ENCODE data around the gene THADA.
"Not testable (repeated sequence)": the region's sequence is repeated elsewhere in the genome, so short reads cannot be mapped to it uniquely, and the experiment has no call there.

Gene THADA

DNA sequence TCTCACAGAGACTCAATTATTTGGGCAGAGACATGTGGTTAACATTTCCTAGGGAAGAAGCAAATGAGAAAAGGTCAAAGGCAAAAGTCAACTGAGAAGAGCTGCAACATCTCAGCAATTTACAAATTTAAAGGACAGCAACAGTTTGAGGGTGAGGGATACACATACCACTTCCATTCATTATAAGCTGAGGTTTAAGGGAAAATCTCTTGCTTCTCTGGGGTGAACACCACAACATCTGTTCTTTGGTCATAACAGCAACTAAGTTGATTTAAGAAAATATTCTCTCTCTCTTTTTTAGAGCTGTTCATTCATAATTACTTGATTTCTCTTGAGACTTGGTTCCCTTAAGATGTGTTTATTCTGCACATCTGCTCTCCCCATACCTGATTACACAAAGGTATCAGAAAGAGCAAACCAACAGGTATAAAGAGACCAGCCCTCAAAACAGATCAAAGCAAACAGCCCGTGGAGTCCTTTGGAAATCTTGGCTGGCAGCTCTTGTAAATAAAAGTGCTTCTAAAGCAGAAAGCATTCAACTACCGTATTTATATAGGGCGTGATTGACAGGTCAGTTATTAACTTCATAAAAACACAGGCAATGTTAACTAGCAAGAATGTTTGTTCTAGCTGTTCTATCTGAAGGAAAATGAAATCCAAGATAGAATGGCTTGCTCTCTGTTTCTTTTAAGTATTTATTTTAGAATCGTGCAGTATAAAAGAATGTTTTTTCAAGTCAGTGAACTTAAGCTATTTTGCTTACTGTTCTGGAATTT is 132.8 kb downstream of the THADA start:
- DNase-seq, result no peak

DNA sequence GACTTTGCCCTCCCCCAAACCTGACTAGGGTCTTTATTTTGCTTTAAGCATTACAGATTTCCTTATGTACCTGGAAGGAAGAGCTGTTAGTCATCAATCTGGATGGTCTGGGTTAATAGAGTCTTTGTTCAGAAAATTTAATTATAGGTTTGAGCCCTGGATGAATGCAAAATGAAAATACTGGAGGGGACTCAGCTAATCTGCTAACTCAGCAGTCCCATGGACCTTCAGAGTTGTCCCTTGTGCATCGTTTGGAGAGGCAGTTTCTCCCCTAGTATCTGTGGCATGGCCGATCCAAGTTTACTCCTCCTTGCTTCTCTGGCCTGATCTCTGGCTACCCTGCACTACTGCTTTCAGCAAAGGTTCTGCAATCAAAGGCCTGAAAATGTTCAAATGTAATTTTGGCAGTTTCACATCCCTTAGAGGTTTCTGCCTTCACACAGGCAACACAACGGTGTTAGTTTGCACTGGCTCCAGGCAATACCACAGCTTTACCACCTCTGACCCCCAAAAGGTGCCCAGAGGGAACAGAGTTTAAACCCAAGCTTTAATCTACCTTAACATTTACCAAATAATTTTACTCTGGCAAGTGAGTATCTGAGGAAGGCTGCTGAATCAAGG is 134.3 kb downstream of the THADA start:
- DNase-seq, result no peak

DNA sequence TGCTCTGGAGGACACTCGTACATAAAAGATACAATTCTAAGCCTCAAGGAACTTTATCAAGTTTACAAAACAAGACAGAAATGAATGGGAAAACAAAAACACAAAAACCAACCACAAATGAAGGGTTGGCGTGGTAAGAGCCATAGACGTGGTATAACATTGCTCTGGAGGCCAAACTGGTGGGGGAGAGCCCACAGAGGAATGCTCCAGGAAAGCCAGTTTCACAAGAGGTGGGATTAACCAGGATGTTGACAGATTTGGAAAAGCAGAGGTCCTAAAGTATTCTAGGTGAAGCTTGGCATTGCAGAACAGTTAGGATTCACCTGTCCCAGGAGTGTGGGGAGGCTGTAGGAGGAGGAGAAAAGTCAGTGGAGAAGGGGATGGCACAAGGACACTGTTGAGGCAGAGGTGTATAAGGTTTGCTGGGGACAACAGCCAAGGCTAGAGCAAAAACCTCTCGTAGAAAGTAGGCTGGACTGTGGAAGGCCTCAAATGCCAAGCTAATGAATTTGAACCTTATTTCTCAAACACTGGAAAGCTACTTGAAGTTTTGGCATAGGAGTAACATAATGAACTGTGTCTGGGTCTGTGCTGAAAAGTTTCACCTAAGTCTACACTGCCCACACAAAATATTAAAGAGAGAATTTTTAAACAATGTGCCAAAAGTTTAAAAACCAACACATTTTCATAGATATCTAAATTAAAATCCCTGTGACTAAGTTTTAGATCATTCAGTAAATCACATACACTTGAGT is 135.1 kb downstream of the THADA start:
- no peak for DNase-seq

DNA sequence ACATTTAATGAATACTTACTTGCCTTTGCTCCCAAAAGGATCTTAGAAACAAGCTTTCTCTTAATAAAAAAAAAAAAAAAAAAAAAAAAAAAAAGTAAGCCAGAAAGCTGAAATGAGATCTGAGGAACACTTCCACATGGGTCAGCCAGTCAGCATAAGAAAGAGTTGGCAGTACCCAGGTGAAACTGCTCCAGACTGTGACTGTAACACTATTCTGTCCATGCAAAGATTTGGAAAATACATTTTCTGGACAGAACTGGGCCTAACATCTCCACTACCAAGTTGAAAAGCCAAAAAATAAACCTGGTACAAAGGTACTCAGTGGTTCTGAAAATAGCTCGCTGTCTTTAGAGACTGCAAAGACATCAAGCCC is 135.7 kb downstream of the THADA start:
- no peak for DNase-seq

DNA sequence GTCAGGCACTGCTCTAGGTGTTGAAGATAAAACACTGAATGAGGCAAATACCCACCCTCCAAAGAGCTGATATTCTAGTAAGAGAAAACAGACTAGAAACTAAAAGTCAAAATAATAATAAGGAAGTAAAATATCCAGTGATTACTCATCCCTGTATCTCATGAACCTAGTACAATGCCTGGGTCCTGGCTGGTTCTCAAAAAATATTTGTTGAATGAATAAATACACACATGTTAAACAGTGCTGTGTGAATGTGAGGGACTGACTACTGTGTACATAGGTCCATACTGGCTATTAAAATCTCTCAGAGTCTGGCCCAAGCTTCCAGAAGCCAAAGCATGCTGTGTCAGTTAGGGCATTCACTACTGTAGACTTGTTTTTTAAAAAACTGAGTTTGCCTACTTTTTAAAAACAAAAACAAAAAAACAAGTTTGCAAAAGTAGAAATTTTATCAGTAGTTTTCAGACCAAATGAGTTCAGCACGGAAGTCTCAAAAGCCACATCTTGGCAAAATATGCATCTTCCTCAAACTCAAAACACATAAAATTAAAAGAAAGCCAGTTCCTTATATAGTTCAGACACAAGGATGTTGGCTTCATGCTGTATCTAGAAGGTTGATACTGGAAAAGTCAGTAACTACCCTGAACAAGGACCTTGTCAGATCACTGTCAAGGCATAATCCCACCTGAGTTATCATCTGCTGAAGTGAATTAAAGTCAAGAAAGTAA is 136.2 kb downstream of the THADA start:
- no peak for DNase-seq

DNA sequence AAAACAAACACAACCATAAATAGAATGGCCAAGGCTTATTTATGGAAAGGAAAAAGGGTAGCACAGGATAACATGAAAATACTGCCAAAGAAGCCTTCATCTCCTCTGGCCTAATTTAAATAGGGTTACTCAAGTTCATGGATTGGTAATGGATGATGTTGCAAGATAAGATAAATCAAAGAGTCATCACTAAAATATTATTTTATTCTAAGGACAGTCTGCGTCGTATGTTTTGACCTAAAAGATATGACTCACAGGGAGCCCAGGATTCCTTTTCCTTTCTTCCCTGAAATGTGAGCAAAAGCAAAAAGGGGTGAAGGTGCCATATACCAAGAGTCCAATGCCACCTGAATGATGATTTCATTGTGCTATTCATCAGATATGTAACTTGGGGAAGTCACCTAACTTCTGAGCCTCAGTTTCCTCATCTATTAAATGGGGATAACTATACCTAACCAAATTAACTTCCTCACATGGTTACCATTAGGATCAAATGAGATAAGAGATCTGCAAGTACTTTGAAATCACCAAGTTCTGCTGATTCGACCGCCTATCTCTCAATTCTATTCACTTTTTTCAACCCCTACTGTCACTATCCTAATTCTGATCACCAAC is 137.7 kb downstream of the THADA start:
- no peak for DNase-seq

GRCh38 chr2:43455731-43456642 is 139.9 kb downstream of the THADA start:
- DNase-seq, result no peak

DNA sequence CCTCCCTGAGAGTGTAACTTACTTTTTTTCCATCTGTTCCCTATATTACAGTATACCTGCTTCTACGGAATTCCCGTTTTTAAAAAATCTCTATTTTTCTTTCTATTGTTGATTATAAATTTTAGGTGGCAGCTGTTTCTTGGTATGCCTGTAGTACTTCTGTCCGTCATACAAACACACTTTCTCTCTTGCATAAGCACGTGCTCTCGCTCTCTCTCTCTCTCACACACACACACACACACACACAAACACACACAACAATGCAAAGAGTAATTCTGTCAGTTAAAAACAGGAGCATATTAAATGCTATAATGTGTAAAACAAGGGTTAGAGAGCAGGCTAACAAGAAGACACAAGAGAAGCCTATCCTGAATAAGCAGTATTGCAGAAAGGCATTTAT is 140.5 kb downstream of the THADA start:
- no peak for DNase-seq

GRCh38 chr2:43454791-43455190 is 141.0 kb downstream of the THADA start:
- no peak for DNase-seq

DNA sequence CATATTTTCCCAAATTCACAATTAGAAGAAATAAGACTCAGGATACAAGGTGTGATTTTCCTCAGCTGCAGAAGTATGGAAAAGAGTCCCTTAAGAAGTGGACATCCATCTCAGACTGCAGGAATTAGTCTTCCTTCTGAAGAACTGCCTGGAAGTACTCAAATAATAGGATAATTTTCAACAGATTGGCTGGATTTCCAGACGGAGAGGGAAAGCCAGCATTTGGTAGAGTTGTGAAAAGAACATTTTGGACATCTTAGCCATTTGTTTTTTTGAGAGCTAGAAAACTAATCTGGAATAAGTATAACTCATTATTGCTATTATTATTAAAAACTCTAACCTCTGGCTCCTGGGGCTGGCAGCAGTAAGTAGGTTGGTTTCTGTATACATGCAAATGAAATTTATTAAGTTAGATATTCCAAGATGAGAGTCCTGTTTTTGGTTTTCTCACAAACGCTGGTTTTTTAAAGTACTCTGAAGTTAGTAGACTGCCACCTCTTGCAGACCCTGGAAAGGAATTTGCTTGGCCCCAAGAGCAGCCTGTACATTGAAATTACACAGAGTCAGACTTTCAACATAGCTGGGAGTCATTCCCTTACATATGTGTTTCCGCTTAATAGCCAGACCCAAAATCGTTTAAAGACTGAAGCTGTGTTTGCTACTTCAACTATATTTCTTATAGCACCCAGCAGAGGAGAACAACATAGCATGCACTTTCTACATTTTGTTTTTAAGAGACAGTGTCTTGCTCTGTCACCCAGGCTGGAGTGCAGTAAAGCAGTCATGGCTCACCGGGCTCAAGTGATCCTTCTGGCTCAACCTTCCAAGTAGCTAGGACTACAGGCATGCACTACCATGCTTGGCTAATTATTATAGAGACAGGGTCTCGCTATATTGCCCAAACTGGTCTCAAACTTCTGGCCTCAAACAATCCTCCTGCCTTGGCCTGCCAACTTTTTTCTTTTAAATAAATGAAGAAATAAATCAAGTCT is 142.4 kb downstream of the THADA start:
- DNase-seq, result no peak

DNA sequence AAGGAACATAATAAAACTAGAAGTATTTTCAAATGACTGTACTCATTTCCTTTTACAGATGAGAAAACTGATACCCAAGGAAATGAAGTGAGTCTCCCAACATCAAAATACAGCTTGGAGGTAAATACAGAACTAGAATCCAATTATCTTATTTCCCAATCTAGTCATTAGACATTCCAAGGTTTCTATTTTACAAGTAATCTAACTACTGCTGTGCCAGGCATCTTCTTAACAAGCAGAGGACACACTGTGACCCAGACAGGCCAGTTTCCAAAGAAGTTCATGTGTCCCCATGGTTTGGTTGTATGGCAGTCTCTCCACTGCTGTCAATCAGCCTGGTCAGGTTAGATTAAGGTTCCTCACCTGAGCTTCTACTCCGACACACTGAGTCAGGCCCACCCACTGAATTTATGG is 143.5 kb downstream of the THADA start:
- DNase-seq, result no peak

GRCh38 chr2:43450617-43451016 is 145.2 kb downstream of the THADA start:
- no peak for DNase-seq

DNA sequence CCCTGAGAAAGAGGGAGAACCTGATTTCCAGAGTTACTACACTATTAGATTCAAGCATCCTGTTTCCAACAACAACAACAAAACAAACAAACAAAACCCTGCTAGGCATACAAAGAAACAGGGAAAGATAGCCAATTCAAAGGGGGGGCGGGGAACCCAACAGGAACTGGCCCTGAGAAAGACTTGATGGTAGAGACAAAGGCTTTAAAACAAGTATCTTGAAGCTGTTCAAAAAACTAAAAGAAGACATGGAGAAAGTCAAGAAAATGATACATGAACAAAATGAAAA is 147.1 kb downstream of the THADA start:
- no peak for DNase-seq

DNA sequence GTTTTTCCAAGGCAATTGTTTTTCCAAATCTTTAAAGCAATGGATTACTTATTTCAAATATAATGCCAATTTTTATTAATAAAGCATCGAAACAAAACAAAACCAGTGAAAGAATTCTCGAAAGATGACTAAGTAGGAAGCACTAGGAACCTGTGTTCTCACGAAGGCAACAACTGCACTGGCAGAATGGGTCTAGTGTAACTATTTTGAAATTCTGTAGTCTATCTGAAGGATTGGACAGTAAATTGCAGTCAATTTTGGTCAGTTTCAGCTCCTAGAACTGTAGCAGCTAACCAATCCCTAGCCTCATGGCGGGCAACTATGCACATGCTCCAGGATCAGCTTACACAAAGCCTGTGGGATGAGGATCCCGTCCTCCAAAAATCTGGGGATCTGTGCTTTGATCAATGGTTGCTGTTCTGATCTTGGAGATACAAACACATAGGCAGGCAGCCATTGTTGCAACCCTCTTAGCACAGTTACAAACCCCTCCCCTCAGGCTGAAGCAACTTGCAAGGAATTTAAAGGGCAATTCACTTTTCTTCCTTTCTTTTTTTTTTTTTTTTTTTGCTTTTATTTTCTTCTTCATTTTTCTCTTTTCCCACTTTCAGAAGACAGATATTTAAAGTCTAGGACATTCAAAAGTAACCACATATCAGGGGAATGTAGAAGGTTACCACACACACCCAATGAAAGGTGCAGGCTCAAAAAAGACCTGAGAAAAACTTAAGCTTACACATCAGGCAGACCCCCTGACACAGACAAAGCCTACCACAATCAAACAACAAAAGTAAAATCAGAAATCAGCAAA is 147.6 kb downstream of the THADA start:
- DNase-seq, result no peak

DNA sequence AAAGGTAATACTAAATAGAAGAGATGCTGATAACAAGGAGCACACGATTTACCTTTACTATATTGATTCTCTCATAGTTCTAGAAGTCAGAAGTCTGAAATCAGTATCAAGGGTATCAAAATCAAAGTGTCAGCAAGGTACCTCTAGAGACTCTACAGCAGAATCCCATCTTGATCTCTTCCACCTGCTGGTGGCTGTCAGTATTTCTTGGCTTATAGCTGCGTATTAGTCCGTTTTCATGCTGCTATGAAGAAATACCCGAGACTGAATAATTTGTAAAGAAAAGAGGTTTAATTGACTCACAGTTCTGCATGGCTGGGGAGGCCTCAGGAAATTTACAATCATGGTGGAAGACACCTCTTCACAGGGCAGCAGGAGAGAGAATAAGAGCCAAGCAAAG is 149.1 kb downstream of the THADA start:
- not testable (repeated sequence) for DNase-seq

DNA sequence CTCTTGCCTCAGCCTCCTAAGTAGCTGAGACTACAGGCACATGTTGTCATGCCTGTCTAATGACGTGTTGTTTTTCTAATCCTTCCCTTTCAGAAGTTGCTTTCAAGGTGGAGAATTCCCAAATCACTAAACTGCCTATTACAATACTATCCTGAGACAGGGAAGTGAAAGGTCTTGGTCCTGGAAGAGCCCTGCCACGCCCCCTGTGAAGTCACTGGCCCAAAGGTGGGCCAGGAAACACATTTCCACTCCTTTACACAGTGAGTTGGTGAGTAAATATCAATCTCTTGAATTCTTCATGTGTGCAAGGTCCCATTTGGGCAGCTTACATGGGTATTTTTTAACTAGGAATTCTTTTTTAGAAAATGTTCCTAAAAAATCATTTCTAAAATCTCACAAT is 150.1 kb downstream of the THADA start:
- no peak for DNase-seq

DNA sequence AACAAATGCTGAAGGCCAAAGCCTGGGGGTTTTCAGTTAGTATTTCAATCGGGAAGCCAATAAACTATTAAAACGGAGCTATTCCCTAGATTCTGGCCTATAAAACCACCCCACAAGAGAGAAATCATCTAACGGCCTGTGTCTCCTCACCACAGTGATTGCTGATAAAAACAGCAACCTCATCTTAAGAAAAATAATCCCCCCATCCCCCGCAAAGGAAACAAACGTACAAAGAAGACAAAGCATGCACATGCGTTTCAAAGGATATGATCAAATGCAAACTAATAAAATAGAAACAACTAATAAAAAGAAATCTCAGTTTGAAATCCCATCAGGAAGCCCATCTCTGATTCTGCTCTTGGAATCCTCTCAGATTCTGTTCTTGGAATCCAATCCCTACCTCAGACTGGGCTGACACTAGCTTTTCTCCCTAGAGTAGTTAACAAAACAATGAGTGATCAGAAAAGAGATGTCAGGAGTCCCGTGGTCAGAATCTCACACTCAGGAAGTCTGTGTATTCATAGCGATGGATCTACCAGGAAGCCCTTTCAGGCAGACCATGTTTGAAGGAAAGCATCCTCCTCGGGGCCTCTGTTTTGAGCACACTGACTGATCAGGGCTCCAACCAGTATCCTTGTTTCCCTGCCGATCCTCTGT is 150.7 kb downstream of the THADA start:
- no peak for DNase-seq

- no peak for DNase-seq
These were observed 152.6 kb downstream of the THADA start for GRCh38 chr2:43443282-43443681.

DNA sequence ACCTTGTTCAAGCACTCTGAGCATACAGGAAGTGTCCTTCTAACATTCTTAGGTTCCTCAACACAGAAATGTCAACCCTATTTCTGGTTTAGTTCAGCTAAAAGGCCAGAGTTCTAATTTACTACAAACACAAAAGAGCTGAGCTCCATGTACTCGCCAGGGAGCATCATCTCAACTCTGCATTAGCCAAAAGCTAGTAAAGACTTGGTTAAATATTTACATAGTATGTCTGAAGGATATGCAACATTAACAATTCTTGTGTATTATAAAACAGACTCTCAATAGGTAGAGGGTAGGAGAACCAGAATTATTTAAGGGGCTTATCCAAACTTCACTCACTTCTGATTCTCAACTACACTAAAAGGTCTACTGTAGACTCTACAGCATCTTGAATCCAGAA is 154.6 kb downstream of the THADA start:
- DNase-seq, result no peak
